Osteocyte (in vitro differentiated cells): ENCODE data around the gene CHGA. TPM values are rescaled to one million over a fixed set of nuclear protein-coding genes. Genes with fewer than 3 reads are reported as not detected.

Experiments used
- DNase-seq: peaks from one replicate; pipeline ENCODE4 v3.0.0; 2021; ENCODE audit warnings: mixed read lengths; ENCODE audit not compliant: unreplicated experiment; ENCODE audit errors: extremely low spot score
- H3K27ac Mint-ChIP-seq: one replicate; pipeline ENCODE4 v1.8.0; 2021; ENCODE audit warnings: mild to moderate bottlenecking, mixed read lengths; ENCODE audit not compliant: unreplicated experiment
- H3K27me3 Mint-ChIP-seq: one replicate; pipeline ENCODE4 v1.8.0; 2021; ENCODE audit warnings: mixed read lengths; ENCODE audit not compliant: unreplicated experiment
- H3K36me3 Mint-ChIP-seq: one replicate; pipeline ENCODE4 v1.8.0; 2021; ENCODE audit warnings: mixed read lengths; ENCODE audit not compliant: unreplicated experiment
- H3K4me1 Mint-ChIP-seq: one replicate; pipeline ENCODE4 v1.8.0; 2021; ENCODE audit warnings: mixed read lengths; ENCODE audit not compliant: unreplicated experiment
- H3K4me3 Mint-ChIP-seq: one replicate; pipeline ENCODE4 v1.8.0; 2021; ENCODE audit warnings: mild to moderate bottlenecking, moderate library complexity, mixed read lengths; ENCODE audit not compliant: unreplicated experiment
- H3K9me3 Mint-ChIP-seq: one replicate; pipeline ENCODE4 v1.8.0; 2021; ENCODE audit warnings: mixed read lengths; ENCODE audit not compliant: unreplicated experiment
- total RNA-seq: library from RNA; stranded (reverse); gene quantifications from 2 replicates; pipeline ENCODE4 v1.2.1, GENCODE V29; 2021
- TF ChIP-seq, protein P1 (sequence below): fragments of 200-600 bp; sonication (generic); IDR thresholded peaks from 2 replicates; pipeline ENCODE4 v1.5.0; 2021; ENCODE audit warnings: antibody characterized with exemption, mild to moderate bottlenecking, moderate library complexity

The CHGA gene
- total RNA-seq, 1 donor from 2014 or later: 0.27 TPM

DNA sequence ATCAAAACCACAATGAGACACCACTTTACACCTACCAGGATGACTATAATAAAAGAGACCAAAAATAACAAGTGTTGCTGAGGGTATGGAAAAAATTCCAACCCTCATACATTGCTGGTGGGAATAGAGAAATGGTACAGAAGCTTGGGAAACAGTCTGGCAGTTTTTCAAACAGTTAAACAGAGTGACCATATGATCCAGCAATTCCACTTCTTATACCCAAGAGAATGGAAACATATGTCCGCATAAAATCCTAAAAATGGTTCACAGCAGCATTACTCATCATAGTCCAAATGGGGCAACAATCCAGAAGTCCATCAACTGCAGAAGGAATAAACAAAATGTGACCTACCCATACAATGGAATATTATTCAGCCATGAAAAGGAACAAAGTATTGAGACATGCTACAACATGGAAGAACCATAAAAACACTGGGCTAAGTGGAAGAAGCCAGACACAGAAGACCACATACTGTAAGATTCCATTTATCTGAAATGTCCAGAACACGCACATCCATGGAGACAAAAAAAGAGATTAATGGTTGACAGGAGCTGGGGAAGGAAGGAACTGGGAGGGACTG, 44.5 kb downstream of the CHGA start:
- TF ChIP-seq, protein P1, sequence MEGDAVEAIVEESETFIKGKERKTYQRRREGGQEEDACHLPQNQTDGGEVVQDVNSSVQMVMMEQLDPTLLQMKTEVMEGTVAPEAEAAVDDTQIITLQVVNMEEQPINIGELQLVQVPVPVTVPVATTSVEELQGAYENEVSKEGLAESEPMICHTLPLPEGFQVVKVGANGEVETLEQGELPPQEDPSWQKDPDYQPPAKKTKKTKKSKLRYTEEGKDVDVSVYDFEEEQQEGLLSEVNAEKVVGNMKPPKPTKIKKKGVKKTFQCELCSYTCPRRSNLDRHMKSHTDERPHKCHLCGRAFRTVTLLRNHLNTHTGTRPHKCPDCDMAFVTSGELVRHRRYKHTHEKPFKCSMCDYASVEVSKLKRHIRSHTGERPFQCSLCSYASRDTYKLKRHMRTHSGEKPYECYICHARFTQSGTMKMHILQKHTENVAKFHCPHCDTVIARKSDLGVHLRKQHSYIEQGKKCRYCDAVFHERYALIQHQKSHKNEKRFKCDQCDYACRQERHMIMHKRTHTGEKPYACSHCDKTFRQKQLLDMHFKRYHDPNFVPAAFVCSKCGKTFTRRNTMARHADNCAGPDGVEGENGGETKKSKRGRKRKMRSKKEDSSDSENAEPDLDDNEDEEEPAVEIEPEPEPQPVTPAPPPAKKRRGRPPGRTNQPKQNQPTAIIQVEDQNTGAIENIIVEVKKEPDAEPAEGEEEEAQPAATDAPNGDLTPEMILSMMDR: no peak
- Mint-ChIP-seq H3K9me3 (peaks cover 6% of the 10 kb centered on the region), H3K4me1 (peaks cover 8% of the 10 kb centered on the region), H3K36me3 (no peaks in the 10 kb centered on the region), H3K27ac (no peak overlapping the region), H3K27me3 (no peaks in the 10 kb centered on the region), H3K4me3 (no peak overlapping the region)
- DNase-seq: no peak

DNA sequence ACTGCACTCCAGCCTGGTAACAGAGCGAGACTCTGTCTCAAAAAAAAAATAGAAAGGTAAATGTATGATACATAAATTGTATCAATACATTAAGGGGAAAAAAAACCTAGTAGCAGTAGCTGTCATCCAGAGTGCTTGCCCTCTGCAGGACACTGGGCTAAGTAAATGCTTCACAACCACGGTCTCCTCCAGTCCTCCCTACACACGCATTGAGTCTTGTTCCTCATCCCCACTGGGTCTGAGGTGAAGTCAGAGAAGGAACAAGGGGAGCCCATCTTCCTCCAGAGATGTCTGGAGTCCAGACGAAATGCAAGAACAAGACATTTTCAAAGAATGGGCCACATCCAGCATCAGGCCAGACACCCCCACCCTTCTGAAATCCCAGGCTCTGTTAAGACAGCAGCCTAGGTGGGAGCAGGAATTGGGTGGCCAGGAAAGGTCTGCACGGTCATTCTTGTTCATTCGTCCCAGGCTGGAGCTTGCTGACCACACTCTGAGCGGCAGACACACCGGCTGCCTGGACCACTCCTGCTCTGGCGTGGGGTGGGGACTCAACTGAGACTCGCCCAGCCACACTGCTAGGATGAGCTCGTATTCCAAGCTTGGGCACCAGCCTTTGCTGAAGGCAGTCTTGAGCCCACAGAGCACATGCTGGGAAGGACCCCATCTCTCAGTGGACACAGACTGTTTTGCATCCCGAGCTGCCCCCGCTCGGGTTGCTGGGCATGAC, 45.5 kb downstream of the CHGA start:
- H3K4me1 Mint-ChIP-seq: peaks cover 12% of the 10 kb centered on the region
- no peak overlapping the region for H3K27ac Mint-ChIP-seq
- TF ChIP-seq, protein P1: no peak
- DNase-seq: no peak
- no peaks in the 10 kb centered on the region for H3K27me3 Mint-ChIP-seq
- H3K4me3 Mint-ChIP-seq: no peak overlapping the region
- no peaks in the 10 kb centered on the region for H3K36me3 Mint-ChIP-seq
- peaks cover 6% of the 10 kb centered on the region for H3K9me3 Mint-ChIP-seq

DNA sequence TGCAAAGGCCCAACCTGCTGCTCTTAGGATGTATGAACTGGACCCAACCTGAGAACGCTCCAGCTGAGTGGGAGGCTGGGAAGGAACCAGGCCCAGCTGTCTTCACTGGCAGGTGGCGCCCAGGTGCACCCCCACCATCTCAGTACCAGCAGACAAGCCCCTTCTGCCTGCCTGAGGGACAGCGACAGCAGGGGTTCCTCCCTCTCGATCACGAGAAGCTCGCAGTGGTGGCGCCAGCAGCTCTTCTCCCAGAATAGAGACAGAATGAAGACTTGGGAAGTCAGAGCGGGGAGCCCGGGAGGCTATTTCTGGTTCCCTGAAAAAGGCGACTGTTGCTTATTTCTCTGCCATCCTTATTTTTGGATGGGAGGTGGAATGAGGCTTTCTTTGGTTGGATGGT, 46.5 kb downstream of the CHGA start:
- H3K36me3 Mint-ChIP-seq: no peaks in the 10 kb centered on the region
- no peak overlapping the region for H3K27ac Mint-ChIP-seq
- H3K9me3 Mint-ChIP-seq: peaks cover 6% of the 10 kb centered on the region
- H3K4me3 Mint-ChIP-seq: no peak overlapping the region
- DNase-seq: no peak
- H3K27me3 Mint-ChIP-seq: no peaks in the 10 kb centered on the region
- TF ChIP-seq, protein P1: no peak
- H3K4me1 Mint-ChIP-seq: peaks cover 9% of the 10 kb centered on the region

DNA sequence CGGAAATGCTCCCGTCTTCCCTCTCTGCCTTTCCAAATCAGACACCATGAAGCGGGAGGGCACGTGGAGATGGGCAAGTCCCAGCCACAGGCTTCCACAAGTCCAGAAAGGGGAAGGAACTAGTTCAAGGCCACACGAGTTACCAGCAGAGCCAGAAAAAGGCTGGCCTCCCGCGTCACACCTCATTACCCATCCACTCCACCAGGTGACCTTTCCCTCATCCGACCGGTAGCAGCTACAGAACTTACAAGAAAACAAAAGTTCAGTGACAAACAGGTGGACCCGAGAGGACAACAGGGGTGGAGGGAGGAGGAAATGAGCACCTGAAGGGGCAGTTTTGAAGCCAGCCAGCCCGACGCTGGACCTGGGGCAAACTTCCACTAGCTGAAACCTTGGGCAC, 46.9 kb downstream of the CHGA start:
- no peak overlapping the region for H3K27ac Mint-ChIP-seq
- H3K9me3 Mint-ChIP-seq: peaks cover 6% of the 10 kb centered on the region
- DNase-seq: no peak
- no peaks in the 10 kb centered on the region for H3K27me3 Mint-ChIP-seq
- TF ChIP-seq, protein P1: no peak
- H3K4me3 Mint-ChIP-seq: no peak overlapping the region
- H3K4me1 Mint-ChIP-seq: peaks cover 9% of the 10 kb centered on the region
- H3K36me3 Mint-ChIP-seq: no peaks in the 10 kb centered on the region

DNA sequence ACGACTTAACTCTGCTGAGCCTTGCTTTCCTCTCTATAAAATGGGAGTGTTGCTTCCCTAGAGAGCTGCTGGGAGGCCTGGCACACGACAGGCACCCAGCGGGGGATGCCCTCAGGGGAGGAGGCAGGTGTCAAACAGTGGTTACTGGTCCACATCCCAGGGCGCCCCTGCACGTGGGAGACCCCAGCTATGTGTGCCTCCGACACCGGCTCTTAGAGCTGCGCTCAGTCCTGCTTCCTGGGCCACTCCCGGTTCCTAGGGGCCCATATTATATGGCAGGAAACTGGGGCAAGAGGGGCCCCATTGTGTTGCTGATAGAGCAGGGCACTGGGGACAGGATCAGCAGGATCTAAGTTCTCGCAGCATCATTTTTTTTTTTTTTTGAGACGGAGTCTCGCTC, 47.3 kb downstream of the CHGA start:
- Mint-ChIP-seq H3K4me1 (peaks cover 9% of the 10 kb centered on the region), H3K4me3 (no peak overlapping the region), H3K9me3 (peaks cover 6% of the 10 kb centered on the region), H3K27ac (no peak overlapping the region), H3K27me3 (no peaks in the 10 kb centered on the region), H3K36me3 (no peaks in the 10 kb centered on the region)
- TF ChIP-seq, protein P1: no peak
- no peak for DNase-seq
